IPS-11a (cell line): ENCODE measurements around the gene ADK.
"Not testable (repeated sequence)": the region's sequence is repeated elsewhere in the genome, so short reads cannot be mapped to it uniquely, and the experiment has no call there.

Experiments used
- H3K4me3 ChIP-seq: one replicate; pipeline ENCODE4 v1.5.1; 2013; ENCODE audit warnings: low read depth, low read length, control low read depth

ADK gene

DNA sequence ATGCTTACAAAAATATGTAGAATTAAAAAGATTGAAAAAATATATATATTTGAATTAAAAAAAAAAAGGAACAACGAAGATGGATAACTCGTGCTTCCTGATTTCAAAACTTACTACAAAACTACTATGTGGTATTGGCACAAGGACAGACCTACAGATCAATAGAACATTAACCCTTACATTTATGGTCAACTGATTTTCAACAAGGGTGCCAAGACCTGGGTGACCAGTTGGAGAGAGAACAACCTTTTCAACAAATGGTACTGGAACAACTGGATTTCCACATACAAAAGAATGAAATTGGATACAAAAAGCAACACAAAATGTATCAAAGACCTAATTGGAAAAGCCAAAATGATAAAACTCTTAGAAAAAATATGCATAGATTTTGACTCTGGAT, 10.5 kb upstream of the ADK start:
- H3K4me3 ChIP-seq: no peak overlapping the region

DNA sequence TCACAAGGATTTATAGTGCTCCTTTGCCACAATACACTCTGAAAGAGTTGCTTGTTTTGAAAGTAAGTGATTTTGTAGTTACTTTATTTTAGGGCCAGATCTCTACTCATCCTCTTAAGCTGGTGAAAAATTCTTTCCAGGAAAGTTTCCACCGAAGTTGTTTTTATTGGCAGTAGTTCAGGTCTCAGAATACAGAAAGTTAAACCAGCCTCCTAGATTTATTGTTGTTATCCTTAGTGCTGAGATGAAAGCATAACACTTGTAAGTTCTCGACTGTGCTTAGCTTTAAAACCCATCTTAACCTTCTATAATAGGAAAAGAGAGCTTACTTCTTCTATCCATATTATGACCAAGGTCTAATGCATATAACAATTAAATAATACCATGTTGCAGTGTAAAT, 5.9 kb upstream of the ADK start:
- no peak overlapping the region for H3K4me3 ChIP-seq

DNA sequence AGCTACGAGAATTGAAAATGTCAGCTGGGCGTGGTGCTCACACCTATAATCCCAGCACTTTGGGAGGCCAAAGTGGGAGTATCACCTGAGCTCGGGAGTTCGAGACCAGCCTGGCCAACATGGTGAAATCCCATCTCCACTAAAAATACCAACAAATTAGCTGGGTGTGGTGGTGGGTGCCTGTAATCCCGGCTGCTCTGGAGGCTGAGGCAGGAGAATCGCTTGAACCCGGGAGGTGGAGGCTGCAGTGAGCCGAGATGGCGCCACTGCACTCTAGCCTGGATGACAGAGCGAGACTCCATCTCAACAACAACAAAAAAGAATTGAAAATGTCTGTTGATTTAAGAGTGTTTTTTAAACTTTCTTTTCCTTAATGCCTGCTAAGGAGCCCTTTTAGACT, 4.0 kb upstream of the ADK start:
- not testable (repeated sequence) for H3K4me3 ChIP-seq

DNA sequence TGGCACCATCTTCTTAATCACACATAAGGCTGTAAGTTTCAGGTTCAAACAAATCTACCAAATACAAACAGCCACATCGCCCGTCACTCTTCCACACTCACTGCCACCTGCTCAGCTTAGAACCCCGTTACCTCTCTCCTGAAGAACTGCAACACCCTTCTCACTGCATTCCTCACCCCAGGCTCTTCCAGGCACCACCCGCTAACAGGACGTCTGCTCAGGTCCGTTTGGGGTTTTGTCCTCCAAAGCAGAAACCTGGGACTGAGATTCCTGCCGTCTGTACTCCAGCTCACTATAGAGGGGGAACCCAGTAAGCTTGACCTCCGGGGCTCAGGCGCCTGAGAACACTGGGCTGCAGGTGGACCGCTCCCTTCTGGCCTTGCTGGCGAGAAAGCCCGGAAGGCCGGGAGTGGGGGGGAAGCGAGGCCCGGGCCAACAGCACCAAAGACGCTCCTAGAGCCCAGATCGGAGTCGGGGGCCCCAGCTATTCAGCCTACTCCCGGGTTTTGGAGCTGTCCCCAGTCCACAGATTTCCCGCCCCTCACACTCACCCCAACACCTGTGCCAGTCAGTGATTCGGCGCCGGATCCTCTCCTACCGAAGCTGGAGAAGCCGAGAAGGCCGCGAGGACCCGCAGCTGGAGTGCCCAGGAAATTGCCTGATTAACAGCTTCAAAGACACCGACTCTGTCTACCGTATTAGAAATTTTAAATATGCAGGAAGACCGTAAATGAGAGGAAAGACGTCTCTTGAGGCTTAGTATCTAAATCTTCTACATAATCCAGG, 624 bp upstream of the ADK start, which contains the start of gene AP3M1:
TSS of gene AP3M1 (minus strand) at position 625 of the 786 bp plus-strand sequence. CDS start 12,449 bp downstream, outside the sequence.
- peak within 1 kb of the TSS; percentile 99 for H3K4me3 ChIP-seq

DNA sequence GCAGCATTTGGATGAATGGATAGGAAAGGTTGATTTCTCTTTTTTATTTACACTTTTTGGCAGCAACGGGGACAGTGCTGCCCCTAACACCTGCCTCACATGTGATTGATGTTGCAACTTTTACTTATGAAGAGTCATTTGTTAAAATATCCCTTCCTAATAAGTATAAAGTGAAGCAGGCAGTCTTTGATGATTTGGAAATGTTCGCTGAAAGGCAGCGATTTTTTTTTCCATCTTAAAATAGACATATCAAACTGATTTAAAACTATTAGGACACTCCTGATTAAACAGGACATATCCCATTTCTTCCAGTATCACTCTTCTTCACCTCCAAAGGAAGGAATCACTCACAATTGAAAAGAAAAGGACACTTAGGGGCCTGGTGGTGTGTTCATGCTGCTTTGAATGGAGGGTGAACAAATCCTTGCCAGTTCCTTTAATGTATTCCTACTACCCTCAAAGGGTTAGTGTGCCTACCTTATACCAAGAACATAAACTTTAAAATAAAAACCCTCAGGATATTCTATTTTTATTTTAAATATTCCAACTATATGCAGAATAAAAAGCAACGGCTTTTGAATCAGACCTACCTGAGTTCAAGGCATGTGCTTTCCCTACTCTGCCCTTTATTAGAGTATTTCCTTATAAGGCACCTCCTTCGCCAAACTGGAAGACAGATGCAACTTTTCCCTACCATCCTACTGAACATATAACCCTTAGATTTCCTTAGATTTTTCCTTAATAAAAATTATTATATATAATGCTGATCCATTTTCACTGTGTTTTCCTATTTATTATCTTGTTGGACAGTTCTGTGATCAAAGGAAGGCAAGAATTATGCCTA, 1.1 kb downstream of the ADK start:
- H3K4me3 ChIP-seq: peak overlapping the region; percentile 99

DNA sequence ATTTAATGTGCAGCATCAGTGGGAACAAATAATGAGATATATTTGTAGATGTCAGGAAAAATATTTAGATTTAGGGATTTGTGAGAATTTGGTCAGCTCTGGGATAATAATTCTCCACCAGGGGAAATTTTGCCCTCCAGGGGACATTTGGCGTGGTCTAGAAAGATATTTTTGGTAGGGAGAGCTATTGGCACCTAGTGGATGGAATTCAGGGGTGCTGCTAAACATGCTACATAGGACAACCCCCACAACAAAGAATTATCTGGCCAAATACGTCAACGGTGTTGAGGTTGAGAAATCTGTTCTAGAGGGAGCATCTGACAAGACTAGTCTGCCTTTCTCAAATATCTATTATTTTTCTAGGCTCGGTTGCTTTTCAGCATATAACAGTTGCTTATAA, 2.1 kb downstream of the ADK start:
- no peak overlapping the region for H3K4me3 ChIP-seq

DNA sequence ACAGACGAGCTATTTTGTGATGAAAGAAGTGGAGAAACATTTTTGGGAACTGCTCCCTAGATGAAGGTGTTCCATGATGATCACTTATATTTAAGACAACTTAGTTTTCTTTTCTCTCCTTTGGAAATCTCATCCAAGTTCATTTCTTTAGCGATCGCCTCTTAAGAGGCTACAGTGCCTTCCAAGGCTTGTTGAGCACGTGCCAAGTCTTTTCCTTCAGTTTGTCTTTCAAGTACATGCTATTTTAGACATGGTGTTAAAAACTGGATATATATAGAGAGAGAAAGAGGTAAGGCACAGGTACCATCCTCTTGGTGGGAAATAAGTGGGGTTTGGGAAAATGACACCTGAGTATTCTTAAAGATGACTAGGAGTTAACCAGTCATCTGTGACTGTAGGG, 2.7 kb downstream of the ADK start:
- H3K4me3 ChIP-seq: no peak overlapping the region

DNA sequence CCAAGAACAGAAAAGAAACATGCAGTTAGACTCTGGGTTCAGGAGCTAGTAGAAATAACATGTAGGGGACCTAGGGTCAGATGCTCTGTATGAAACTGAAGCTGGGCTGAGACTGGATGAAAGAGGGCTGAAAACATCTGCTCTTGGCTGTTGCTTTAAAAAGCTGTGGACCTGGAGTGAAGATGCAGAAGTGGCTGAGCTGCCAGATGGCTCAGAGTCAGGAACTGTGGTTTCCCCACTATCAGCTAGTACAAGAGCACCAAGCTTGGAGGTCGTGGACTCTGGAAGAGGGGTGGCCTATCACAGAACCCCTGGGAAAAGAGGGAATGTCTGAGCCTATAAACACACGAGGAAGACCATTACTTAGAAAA, 5.9 kb downstream of the ADK start:
- H3K4me3 ChIP-seq: no peak overlapping the region

DNA sequence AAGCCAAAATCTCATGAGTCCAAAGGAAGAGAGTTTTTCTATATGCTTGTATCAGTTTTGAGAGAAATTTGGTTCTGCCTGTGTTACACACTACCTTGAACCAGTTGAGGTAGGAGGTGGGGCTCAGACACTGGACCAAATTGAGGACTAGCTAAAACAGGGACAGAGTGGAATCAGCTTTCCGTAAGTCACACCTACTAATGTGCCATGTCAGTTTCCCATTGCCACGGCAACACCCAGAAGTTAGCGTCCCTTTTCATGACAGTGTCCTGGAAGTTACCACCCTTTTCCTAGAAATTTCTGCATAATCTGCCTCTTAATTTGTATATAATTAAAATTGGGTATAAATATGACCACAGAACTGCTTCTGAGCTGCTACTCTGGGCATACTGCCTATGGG, 9.0 kb downstream of the ADK start:
- no peak overlapping the region for H3K4me3 ChIP-seq

DNA sequence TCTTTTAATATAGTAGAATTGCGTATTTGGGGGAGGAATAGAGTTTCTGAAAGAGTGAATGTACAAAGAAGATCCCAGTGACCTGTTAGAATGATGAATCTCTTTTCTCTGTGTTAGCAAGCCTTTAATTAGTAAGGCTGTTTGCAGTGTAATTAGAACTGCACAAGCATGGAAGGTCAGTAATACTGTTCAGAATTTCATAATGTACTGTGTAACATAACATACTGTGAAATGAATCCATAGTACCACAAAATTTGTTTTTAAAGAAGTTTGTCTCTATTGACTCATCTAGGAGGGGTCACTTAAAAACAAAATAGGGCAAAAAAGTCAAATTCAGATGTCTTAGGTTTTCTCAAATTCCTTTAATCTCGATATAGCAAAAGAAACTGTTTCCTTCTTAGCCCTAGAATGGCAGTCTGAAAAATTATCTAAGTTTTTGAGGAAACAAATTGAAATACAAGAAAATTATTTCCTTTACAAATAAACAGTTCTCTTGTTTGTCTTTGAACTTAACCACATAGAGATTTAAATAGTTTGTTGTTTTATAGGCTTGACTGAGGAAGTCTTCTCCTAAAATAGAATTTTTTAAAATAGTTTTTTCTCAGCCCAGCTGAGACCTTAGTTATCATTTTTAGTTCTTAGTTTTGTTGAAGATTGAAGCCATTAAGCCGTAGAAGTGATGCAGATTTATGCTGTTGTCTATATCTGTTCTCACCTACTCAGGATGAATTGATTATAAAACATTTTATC, 12.5 kb downstream of the ADK start:
- no peak overlapping the region for H3K4me3 ChIP-seq

DNA sequence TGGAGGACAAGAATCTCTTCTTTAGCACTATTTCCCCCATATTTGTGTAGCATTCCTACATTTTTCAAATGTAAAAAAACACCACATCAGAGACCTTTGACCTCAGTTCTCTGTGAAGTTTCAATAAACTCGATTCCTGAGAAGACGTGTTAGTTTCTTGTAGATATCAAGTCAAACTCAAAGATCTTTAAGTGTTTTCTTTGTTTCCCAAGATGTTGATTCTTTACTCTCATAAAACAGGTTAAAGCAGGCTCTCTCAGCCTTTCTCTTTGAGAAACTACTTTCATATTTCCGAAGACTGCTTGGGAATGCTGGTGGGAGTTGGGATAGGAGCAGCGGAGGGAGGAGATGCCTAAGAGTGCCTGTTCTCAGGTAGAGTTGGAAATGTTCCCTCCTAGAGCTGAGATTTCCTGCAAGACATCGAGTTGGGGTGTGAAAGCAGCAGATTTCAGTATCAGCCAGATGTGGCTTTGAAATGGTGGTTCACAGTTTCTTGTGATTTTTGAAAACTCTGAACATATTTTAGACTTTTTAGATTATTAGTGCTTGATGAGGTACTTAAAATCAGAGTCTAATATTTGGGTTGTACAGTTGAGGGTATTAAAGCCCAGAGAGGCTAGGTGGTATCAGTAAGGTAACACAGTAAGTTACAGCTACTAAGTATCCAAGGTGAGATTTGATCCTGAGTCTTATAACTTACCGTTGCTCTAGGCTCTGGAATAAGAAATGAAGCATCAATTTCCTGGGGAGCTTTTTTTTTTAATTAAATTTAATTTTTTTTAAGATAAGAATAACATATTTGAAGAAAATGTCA, 13.9 kb downstream of the ADK start:
- H3K4me3 ChIP-seq: no peak overlapping the region

DNA sequence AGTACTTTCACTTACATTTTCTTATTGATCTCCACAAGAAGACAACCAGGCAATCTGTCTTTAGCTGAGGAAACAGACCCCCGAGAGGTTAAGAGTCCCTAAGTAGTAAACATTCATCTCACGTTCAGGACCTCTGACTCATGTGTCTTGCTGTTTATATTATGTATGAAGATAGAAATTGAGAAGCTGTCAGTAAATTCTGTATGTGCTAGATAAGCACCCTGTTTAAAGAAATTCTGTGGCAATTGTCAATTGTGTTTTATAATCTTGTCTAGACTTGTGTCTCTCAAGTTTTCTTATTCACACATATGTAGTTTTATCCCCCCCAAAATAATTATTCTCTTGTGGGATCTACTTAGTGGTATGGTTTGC, 14.5 kb downstream of the ADK start:
- no peak overlapping the region for H3K4me3 ChIP-seq

DNA sequence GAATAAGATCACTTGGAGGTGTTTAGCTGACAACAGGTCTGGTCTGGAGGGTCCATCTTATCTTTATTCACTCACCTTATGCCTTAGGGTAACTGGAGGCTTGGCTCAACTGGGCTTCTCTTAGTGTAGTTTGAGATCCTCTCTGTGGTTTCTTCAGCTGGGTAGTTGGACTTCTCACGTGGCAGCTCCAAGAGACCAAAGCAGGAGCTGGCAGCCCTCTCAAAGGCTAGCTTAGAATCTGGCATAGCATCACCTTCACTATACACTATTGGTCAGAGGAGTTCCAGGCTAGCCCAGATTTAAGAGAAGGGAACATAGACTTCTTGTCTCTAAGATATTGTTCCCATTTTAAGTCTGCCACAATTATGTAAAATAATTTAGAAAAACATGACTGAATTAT, 16.4 kb downstream of the ADK start:
- H3K4me3 ChIP-seq: no peak overlapping the region

DNA sequence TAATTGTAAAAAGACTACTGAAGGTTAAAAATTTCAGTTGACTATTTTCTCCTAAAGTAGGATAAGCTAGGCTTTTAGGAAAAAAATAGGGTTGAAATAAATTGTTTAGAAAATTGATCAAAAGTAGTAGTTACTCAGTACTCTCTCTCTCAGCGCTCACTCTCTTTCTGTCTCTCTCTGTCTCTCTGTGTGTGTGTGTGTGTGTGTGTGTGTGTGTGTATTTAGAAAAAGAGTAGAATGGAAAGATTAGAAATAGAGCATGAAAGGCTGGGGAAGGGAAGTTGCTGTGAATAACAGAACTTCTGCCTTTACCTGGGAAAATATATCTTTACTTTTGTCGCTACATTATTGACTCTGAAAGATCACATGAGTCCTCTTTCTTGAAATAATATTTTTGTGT, 20.6 kb downstream of the ADK start:
- H3K4me3 ChIP-seq: no peak overlapping the region

DNA sequence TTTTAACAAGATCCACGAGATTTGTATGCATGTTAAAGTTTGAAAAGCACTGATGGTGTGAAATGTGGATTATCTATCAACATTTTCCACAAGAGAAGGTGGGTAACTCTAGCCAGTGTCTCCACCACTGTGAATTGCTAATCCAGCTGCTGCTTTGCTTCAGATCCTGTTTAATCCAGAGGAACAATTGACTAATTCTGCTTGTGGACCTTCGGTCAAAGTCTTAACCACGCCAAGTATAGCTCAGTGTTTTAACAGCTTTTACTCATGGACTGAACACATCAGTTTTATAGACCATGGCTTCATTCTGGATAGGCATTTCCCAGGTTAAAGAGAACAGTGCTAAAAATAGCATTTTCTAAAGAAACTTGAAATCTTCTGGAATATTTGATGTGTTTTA, 23.5 kb downstream of the ADK start:
- H3K4me3 ChIP-seq: no peak overlapping the region

DNA sequence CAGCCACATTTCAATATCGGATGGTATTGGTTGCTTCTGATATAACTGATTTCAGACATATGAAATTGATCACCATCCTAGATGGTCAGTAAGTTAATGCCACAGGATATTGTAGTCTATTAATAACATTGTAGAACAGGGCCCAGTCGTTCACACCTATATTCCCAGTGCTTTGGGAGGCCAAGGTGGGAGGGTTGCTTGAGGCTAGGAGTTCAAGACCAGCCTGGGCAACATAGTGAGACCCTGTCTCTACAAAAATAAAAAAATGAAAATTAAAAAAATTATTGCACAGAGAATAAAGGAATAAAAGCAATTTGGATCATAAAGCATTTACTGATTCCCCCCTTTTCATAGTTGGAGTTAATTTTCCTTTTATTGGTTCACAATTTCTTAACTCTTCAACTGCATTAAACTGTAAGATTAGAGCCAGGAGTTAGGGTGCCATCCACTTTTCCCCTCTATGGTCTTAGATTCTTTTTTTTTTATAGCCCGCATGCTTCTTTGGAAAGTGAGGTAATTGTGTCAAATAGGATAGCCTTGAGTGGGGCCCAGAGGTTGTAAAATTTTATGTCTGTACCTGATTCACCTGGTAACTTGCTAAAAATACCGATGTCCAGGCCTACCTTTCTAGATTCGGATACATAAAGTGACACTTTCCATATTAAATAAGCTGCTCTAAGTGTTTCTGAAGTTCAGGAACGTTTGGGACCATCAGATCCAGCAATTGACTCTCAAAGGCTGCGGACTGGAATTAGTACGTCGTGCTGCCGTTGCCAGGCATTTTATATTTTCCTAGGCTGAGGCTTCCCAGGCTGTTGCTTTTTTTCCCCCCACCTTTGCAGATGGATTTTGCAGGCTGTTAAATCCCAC, 24.7 kb downstream of the ADK start:
- H3K4me3 ChIP-seq: peak overlapping the region; percentile 92

DNA sequence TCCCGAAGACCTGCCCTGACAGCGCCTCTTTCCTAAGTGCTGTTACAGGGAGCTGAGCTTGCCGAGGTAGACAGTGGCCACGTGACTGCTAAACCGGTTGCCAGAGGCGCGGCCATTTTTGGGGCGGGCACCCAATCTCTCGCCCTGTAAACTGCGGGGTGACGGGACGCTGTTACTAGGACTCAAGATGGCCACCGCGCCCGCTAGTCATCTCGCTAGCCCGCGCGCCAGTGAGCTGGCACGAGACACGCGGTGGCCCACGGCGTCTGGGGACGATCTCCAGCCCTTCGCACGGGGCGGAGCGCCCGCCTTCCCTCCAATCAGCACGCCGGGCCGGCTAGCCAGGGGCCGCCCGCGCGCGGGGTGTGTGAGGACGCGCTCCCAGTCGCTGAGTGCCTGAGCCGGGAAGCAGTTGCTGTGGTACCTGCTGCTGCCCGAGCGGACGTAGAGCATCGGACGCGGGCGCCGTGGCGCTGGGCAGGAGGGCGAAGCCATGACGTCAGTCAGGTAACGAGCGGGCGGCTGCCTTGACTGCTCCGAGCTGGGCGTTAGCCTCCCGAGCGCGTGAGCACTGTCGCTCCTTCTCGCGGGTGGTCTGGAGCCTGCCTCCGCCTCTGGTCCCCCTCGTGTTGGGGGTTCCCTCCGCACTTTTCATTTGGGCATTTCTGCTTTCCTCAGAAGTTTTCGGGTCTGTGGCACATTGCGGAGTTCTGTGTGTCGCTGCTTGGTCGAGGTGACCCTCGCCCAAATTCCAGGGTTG, 25.5 kb downstream of the ADK start:
- peak overlapping the region; percentile 92 for H3K4me3 ChIP-seq

DNA sequence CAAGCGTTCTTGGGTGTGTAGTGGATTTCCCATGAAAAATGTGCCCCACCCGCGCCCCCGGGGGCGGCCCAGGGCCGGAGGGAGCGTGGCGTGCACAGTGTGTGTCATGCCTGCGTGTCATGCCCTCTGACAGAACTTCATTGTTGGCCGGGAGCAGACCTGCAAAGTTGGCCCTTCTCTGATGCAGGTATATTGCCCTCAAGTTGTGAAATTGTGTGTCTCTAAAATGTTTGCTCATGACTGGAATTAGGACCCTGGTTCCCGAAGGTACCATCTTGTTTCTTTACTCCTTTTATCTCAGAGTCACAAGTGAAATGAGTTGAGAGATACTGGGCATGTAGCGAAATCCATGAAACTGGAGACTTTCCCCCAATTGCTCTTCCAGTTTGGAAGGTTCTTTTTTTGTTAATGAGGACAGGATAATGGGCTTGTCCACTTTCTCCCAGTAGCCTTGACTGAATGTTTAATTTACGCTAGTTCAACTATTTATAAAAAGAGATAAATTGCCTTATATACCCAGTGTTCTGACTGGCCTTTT, 26.2 kb downstream of the ADK start:
- H3K4me3 ChIP-seq: peak overlapping the region; percentile 92
